K562 (cell line): ENCODE data around the gene SGMS1. TPM values are rescaled to one million over a fixed set of nuclear protein-coding genes. Genes with fewer than 3 reads are reported as not detected.

ENCODE experiments used
- ATAC-seq: fragments of 200-7000 bp; cut with Tn5 transposase; 3 replicates; pipeline ENCODE4 v1.9.1; 2020; ENCODE audit warnings: moderate library complexity
- BruUV-seq: library from RNA; stranded (reverse); fragments of 400-500 nt; replicated peaks from 2 replicates; lab custom pipeline; 2021; lab: Mats Ljungman, UMichigan
- CTCF ChIA-PET: fragments of 300-600 bp; formaldehyde crosslinking; extraction: SDS; loops from one replicate; lab custom pipeline; 2021; ENCODE audit warnings: low intra/inter-chr PET ratio; lab: Yijun Ruan, JAX
- POLR2A ChIA-PET: fragments of 300-600, 350-650 bp; sonication (Branson Sonifier 250); formaldehyde crosslinking; extraction: SDS; loops from one replicate; lab custom pipeline; 2021; ENCODE audit warnings: antibody characterized with exemption, inconsistent platforms; lab: Yijun Ruan, JAX
- DNase-seq, 4 experiments: peaks; one replicate each; pipeline versions ENCODE4 v3.0.0 to v3.0.0-alpha.2; 2011 to 2018; ENCODE audit warnings: low spot score in 3 of 4, mixed read lengths in 3 of 4; ENCODE audit errors: extremely low read depth in 1 of 4
- FAIRE-seq: peaks from 2 replicates; lab custom pipeline; 2011; peaks lifted over from hg19 to GRCh38; lab: Jason Lieb, UNC
- H2AFZ ChIP-seq: 2 replicates; pipeline ENCODE4 v1.6.0; 2011; ENCODE audit warnings: low read depth, low read length, control low read depth, inconsistent platforms
- H3K27ac ChIP-seq: fragments of 200-600 bp; 3 replicates; pipeline ENCODE4 v1.8.0; 2011; ENCODE audit warnings: low read depth, mild to moderate bottlenecking, control low read depth, inconsistent platforms, low read length, moderate library complexity, mixed read lengths; ENCODE audit errors: extremely low read depth
- H3K27me3 ChIP-seq, 2 experiments: fragments of 300-600 bp in 1 of 2; 2 replicates in 1 of 2; 3 replicates in 1 of 2; pipeline versions ENCODE4 v1.6.0 to v1.8.0; 2011; ENCODE audit warnings: inconsistent platforms in 2 of 2, low read length in 2 of 2, mild to moderate bottlenecking in 1 of 2, mixed read lengths in 1 of 2, moderate library complexity in 1 of 2; ENCODE audit not compliant: control insufficient read depth in 2 of 2, insufficient read depth in 2 of 2
- H3K36me3 ChIP-seq: fragments of 300-600 bp; 3 replicates; pipeline ENCODE4 v1.8.0; 2011; ENCODE audit warnings: mild to moderate bottlenecking, low read length, inconsistent platforms; ENCODE audit not compliant: control insufficient read depth, insufficient read depth
- H3K4me1 ChIP-seq, 2 experiments: fragments of 200-600 bp in 1 of 2; replicated peaks in 1 of 2; 2 replicates in 1 of 2; 3 replicates in 1 of 2; pipeline versions ENCODE4 v1.5.1 to v1.8.0; 2011; ENCODE audit warnings: inconsistent platforms in 2 of 2, low read length in 2 of 2, mild to moderate bottlenecking in 1 of 2, mixed read lengths in 1 of 2, moderate library complexity in 1 of 2; ENCODE audit not compliant: control insufficient read depth in 2 of 2, insufficient read depth in 2 of 2
- H3K4me2 ChIP-seq: 2 replicates; pipeline ENCODE4 v1.6.1; 2011; ENCODE audit warnings: low read length, control low read depth, inconsistent platforms, mixed read lengths; ENCODE audit not compliant: insufficient read depth
- H3K4me3 ChIP-seq: fragments of 200-600 bp; sonication (generic), shearing (Covaris generic); 2 replicates; pipeline ENCODE4 v1.5.1; 2016; ENCODE audit warnings: control low read depth, inconsistent platforms
- H3K79me2 ChIP-seq: fragments of 200-600 bp; 3 replicates; pipeline ENCODE4 v1.8.0; 2011; ENCODE audit warnings: low read length, inconsistent platforms; ENCODE audit not compliant: control insufficient read depth, insufficient read depth
- H3K9ac ChIP-seq, 2 experiments: 2 replicates each; pipeline versions ENCODE4 v1.6.0 to v1.6.1; 2011; ENCODE audit warnings: low read depth in 2 of 2, low read length in 2 of 2, control low read depth in 1 of 2, inconsistent platforms in 1 of 2, mild to moderate bottlenecking in 1 of 2, mixed read lengths in 1 of 2; ENCODE audit not compliant: insufficient read depth in 1 of 2
- H3K9me1 ChIP-seq: one replicate; pipeline ENCODE4 v1.6.0; 2011; ENCODE audit warnings: inconsistent platforms, mild to moderate bottlenecking, low read length, moderate library complexity; ENCODE audit not compliant: control insufficient read depth, insufficient read depth
- H3K9me3 ChIP-seq: replicated peaks from 2 replicates; pipeline ENCODE4 v1.5.1; 2011; ENCODE audit warnings: low read depth, low read length, inconsistent platforms; ENCODE audit not compliant: control insufficient read depth, insufficient read depth
- H4K20me1 ChIP-seq: replicated peaks from 2 replicates; pipeline ENCODE4 v1.6.1; 2011; ENCODE audit warnings: low read length, inconsistent platforms, mixed read lengths; ENCODE audit not compliant: control insufficient read depth, insufficient read depth
- ADNP ChIP-seq: fragments of 200-800 bp; sonication (Bioruptor generic); IDR thresholded peaks from 2 replicates; pipeline ENCODE4 v1.6.1; 2016; ENCODE audit warnings: missing genetic modification characterization, missing compliant biosample characterization
- CEBPG ChIP-seq, 3 experiments: fragments of 200-800 bp in 1 of 3; sonication (Bioruptor generic) in 1 of 3; sonication (generic) in 1 of 3; formaldehyde crosslinking in 1 of 3; IDR thresholded peaks in 2 of 3; conservative IDR thresholded peaks in 1 of 3; 2 replicates each; pipeline versions ENCODE4 v1.6.1 to v1.8.0; 2016 to 2022; ENCODE audit warnings: missing compliant biosample characterization in 2 of 3, missing genetic modification characterization in 2 of 3, mild to moderate bottlenecking in 1 of 3, missing genetic modification reagents in 1 of 3
- RB1 ChIP-seq: fragments of 450-650 bp; IDR thresholded peaks from 2 replicates; pipeline ENCODE4 v1.6.1; 2017; ENCODE audit warnings: low read depth, mild to moderate bottlenecking
- RBM25 ChIP-seq: fragments of 200-400 bp; formaldehyde crosslinking; IDR thresholded peaks from 2 replicates; pipeline ENCODE4 v1.6.1; 2018; ENCODE audit warnings: low read length, low read depth, moderate library complexity; ENCODE audit not compliant: severe bottlenecking
- TGIF2 ChIP-seq: sonication (generic); formaldehyde crosslinking; IDR thresholded peaks from 2 replicates; pipeline ENCODE4 v1.8.1; 2022; ENCODE audit warnings: mild to moderate bottlenecking, missing genetic modification reagents, moderate library complexity
- ZBTB8A ChIP-seq: fragments of 450-650 bp; IDR thresholded peaks from 2 replicates; pipeline ENCODE4 v1.6.1; 2018; ENCODE audit warnings: mild to moderate bottlenecking, moderate library complexity; ENCODE audit not compliant: partially characterized antibody
- ZNF274 ChIP-seq: IDR thresholded peaks from 2 replicates; pipeline ENCODE4 v1.6.1; 2011; ENCODE audit warnings: low read depth, mild to moderate bottlenecking, low read length, moderate library complexity, borderline replicate concordance
- WGBS: fragments of 100-300 bp; shearing (Covaris generic); methylation state at CpG from one replicate; pipeline ENCODE4 v1.1.6; 2016; ENCODE audit warnings: low coverage, mixed read lengths; ENCODE audit not compliant: insufficient coverage; ENCODE audit errors: missing lambda C conversion rate; 5-methylcytosine and 5-hydroxymethylcytosine counted together
- in situ Hi-C: fragments of 300-500 bp; cut with MboI; formaldehyde crosslinking; loops from 4 replicates; pipeline ENCODE4 v1.15.0; 2018; ENCODE audit warnings: inconsistent platforms, mixed read lengths
- intact Hi-C: fragments of 100-400 bp; cut with micrococcal nuclease; formaldehyde crosslinking; loops from 2 replicates; pipeline ENCODE4 v1.14.2; 2022
- polyA plus RNA-seq, 8 experiments: library from polyadenylated mRNA; depleted of rRNA in 4 of 8; stranded (reverse) in 5 of 8; unstranded in 3 of 8; fragments of >200 nt; fragmentation: Nextera tagmentation in 2 of 8; fragmentation: Illumina TruSeq in 1 of 8; extraction: Ambion mirVana in 2 of 8; extraction: Trizol in 1 of 8; gene quantifications; 2 replicates each; pipeline versions ENCODE4 v1.2.1 to v1.2.3, GENCODE V29; 2011 to 2014; ENCODE audit warnings: inconsistent platforms in 1 of 8, missing spikeins in 1 of 8
- total RNA-seq, 7 experiments: library from RNA; depleted of rRNA in 6 of 7; stranded (reverse); fragments of >200 nt in 6 of 7; fragmentation: Illumina TruSeq in 2 of 7; extraction: Trizol in 2 of 7; gene quantifications; 2 replicates each; pipeline versions ENCODE4 v1.2.1 to v1.2.3, GENCODE V29; 2011 to 2021; ENCODE audit warnings: low replicate concordance in 1 of 7
- TF ChIP-seq, protein P1 (sequence below): fragments of 250-450 bp; sonication (Bioruptor Pico); IDR thresholded peaks from 2 replicates; pipeline ENCODE4 v1.5.0; 2021

Gene SGMS1
- total and polyA plus RNA-seq, 9 of the 15 experiments (the other 6 are each of a cell fraction or from before 2014, with no cell fraction given): 22.6 to 232 (median 82.2) TPM

DNA sequence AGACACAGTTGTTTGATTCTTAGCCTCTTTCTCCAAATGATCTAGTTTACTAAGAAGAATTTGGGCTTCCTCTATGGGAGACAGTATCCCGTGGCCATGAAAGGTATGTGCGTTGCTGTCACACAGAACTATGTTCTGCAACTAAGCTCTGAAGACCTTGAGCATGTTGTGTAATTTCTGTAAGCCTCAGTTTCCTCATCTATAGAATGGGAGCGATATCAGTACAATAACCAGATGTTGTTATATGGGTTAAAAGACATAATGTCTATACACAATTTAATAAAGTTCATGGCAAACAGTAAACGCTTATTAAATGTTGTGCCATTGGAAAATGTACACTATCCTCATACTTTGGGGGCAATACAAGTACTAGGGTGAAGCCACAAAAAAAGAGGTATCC lies 187.0 kb downstream of the SGMS1 start:
- Histone ChIP-seq H3K79me2 (0 out of 3 replicates have a peak, but pooled peaks cover 3% of the 10 kb centered on the region), H3K36me3 (peaks cover 19% of the 10 kb centered on the region), H3K4me2 (no peak overlapping the region), H2AFZ (no peak overlapping the region), H3K9ac (no peak overlapping the region), H4K20me1 (no peaks in the 10 kb centered on the region), H3K9me1 (no peaks in the 10 kb centered on the region), H3K27me3 (no peaks in the 10 kb centered on the region), H3K27ac (no peak overlapping the region), H3K9me3 (no peaks in the 10 kb centered on the region), H3K4me3 (no peak overlapping the region), H3K4me1 (peaks cover 0 to 23% of the 10 kb centered on the region in 2 experiments; a peak in 3 of 5 replicates)
- no peak for FAIRE-seq
- in situ Hi-C loops: no loop called here
- intact Hi-C loops: no loop called here
- DNase-seq: no peak
- CTCF ChIA-PET: no interaction called here
- no TSS peak for BruUV-seq
- POLR2A ChIA-PET: interaction anchor here (1.1 kb wide), 1 partner anchor 9 kb away, joined by 3 read pairs; no protein-coding TSS in a partner anchor
- TF ChIP-seq ADNP (peak; percentile 35; the same call in 1 of the 2 replicates), TGIF2 (CRISPR knock-in tag) (no peak), RBM25 (peak; percentile 66)
- 89% methylated on average over 4 of the region's 4 CpGs for WGBS
- no peak for ATAC-seq

DNA sequence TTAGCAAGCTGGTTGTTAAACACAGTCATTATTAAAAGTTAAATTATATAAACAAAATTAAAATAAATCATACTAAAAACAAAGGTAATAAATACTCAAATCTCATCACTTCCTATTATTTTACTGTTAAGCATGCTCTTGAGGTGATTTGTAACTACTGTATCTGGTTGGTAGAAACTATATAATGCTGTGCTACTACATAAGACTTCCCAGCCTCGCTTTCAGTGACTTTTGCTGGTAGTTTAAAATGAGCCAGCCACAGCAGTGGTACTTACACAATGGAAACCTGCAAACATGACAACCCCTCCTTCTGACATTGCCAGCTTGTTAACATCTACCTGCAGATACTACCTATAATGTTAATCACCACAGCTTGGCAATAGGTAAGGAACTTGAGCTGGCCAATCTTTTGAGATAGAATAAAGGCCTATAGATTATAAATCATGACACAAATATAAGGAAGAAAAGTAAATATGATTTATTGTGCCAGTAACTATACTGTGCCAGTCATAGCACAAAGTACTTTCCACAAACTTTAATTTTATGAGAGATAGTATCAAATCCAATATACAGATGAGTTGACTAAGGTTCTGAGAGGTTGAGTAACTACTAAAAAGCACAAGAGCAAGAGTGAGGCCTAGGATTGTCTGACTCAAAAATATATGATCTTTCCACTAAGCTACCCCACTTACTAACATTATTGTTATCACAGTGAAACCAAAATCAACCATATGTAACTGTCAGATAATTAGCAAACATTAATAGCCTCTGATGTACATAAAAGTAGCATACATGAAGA lies 191.3 kb downstream of the SGMS1 start:
- H3K27ac ChIP-seq: no peak overlapping the region
- H3K9me3 ChIP-seq: no peaks in the 10 kb centered on the region
- FAIRE-seq (no peak), DNase-seq (no peak), ATAC-seq (no peak)
- H4K20me1 ChIP-seq: no peaks in the 10 kb centered on the region
- H3K27me3 ChIP-seq: no peaks in the 10 kb centered on the region
- H3K4me3 ChIP-seq: no peak overlapping the region
- H3K36me3 ChIP-seq: peaks cover 19% of the 10 kb centered on the region
- BruUV-seq: no TSS peak
- 100% methylated on average over 1 of the region's 1 CpG for WGBS
- intact Hi-C loops: no loop called here
- in situ Hi-C loops: no loop called here
- ChIA-PET CTCF (no interaction called here), POLR2A (interaction anchor here (0.5 to 0.6 kb wide), 2 partner anchors 28 to 189 kb away, joined by 3 read pairs; no protein-coding TSS in a partner anchor)
- H3K4me1 ChIP-seq: peaks cover 2 to 3% of the 10 kb centered on the region in 2 experiments; a peak in 2 of 5 replicates
- H3K9ac ChIP-seq: no peak overlapping the region
- no peak overlapping the region for H2AFZ ChIP-seq
- H3K4me2 ChIP-seq: no peak overlapping the region
- peaks cover 2% of the 10 kb centered on the region; the same call in 1 of the 3 replicates for H3K79me2 ChIP-seq
- H3K9me1 ChIP-seq: no peaks in the 10 kb centered on the region
- TF ChIP-seq ZNF274: no peak
- TF ChIP-seq CEBPG (CRISPR knock-in tag; IDR thresholded peaks at IDR 0.05): no peak
- no peak for TF ChIP-seq CEBPG (tag; conservative IDR thresholded peaks at IDR 0.05 in 1 of 2, IDR thresholded peaks at IDR 0.05 in 1 of 2)
- TF ChIP-seq, protein P1, sequence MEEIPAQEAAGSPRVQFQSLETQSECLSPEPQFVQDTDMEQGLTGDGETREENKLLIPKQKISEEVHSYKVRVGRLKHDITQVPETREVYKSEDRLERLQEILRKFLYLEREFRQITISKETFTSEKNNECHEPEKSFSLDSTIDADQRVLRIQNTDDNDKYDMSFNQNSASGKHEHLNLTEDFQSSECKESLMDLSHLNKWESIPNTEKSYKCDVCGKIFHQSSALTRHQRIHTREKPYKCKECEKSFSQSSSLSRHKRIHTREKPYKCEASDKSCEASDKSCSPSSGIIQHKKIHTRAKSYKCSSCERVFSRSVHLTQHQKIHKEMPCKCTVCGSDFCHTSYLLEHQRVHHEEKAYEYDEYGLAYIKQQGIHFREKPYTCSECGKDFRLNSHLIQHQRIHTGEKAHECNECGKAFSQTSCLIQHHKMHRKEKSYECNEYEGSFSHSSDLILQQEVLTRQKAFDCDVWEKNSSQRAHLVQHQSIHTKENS (CRISPR knock-in tag): no peak
- TF ChIP-seq RB1: no peak
- TF ChIP-seq ZBTB8A: no peak
